HepG2 (cell line): ENCODE results near the gene ACADVL. TPM values are rescaled to one million over a fixed set of nuclear protein-coding genes. Genes with fewer than 3 reads are reported as not detected.
A peak's percentile ranks its signal among the peaks of the same experiment; 100 is the strongest.

Experiments
- ATF7 ChIP-seq, 2 experiments: fragments of 450-650 bp in 1 of 2; sonication (generic) in 1 of 2; formaldehyde crosslinking in 1 of 2; IDR thresholded peaks; 2 replicates each; pipeline versions ENCODE4 v1.4.0 to v1.6.1; 2016 to 2020; ENCODE audit warnings: antibody characterized with exemption in 1 of 2, mild to moderate bottlenecking in 1 of 2, missing genetic modification reagents in 1 of 2
- BRCA1 ChIP-seq: sonication (generic); formaldehyde crosslinking; IDR thresholded peaks from 2 replicates; pipeline ENCODE4 v1.4.0; 2020; ENCODE audit warnings: missing genetic modification reagents
- CBX1 ChIP-seq: IDR thresholded peaks from one replicate; pipeline ENCODE4 v1.6.1; 2016; ENCODE audit warnings: antibody characterized with exemption, low read depth
- CEBPZ ChIP-seq: IDR thresholded peaks from 2 replicates; pipeline ENCODE4 v1.6.1; 2012; ENCODE audit warnings: low read length, improper control_type of control experiment
- CHD4 ChIP-seq: fragments of 200-600 bp; sonication (generic); IDR thresholded peaks from 2 replicates; pipeline ENCODE4 v1.7.0; 2017; ENCODE audit warnings: mild to moderate bottlenecking, low read length, borderline replicate concordance
- FOXK1 ChIP-seq: sonication (generic); formaldehyde crosslinking; IDR thresholded peaks from 2 replicates; pipeline ENCODE4 v1.4.0; 2020; ENCODE audit warnings: low read depth, missing genetic modification reagents, borderline replicate concordance
- FOXM1 ChIP-seq: sonication (generic); formaldehyde crosslinking; IDR thresholded peaks from 2 replicates; pipeline ENCODE4 v1.5.0; 2020; ENCODE audit warnings: missing genetic modification reagents
- FOXP4 ChIP-seq: sonication (generic); formaldehyde crosslinking; IDR thresholded peaks from 2 replicates; pipeline ENCODE4 v1.4.0; 2020; ENCODE audit warnings: missing genetic modification reagents
- HMG20B ChIP-seq: conservative IDR thresholded peaks from 2 replicates; pipeline ENCODE4 v1.6.1; 2016; ENCODE audit warnings: missing genetic modification reagents, missing compliant biosample characterization
- KMT2B ChIP-seq: IDR thresholded peaks from 2 replicates; pipeline ENCODE4 v1.6.1; 2016; ENCODE audit warnings: missing genetic modification reagents, missing compliant biosample characterization
- MBNL3 ChIP-seq: fragments of 250-450 bp; sonication (Bioruptor Pico); conservative IDR thresholded peaks from 2 replicates; pipeline ENCODE4 v1.8.0; 2022; ENCODE audit warnings: mild to moderate bottlenecking, inconsistent platforms
- MLXIP ChIP-seq: sonication (generic); formaldehyde crosslinking; IDR thresholded peaks from 2 replicates; pipeline ENCODE4 v1.9.0; 2021; ENCODE audit warnings: missing genetic modification reagents, borderline replicate concordance
- SMAD3 ChIP-seq: sonication (generic); formaldehyde crosslinking; IDR thresholded peaks from 2 replicates; pipeline ENCODE4 v1.4.0; 2020; ENCODE audit warnings: missing genetic modification reagents
- SSRP1 ChIP-seq: IDR thresholded peaks from 2 replicates; pipeline ENCODE4 v1.6.1; 2016; ENCODE audit warnings: control low read depth
- TCF7 ChIP-seq: sonication (generic); IDR thresholded peaks from 2 replicates; pipeline ENCODE4 v1.6.1; 2016; ENCODE audit warnings: antibody characterized with exemption, low read depth
- ZNF260 ChIP-seq: sonication (generic); formaldehyde crosslinking; IDR thresholded peaks from 2 replicates; pipeline ENCODE4 v1.4.0; 2020; ENCODE audit warnings: missing genetic modification reagents, low read depth, mild to moderate bottlenecking, borderline replicate concordance
- ZNF441 ChIP-seq: sonication (generic); formaldehyde crosslinking; IDR thresholded peaks from 2 replicates; pipeline ENCODE4 v1.7.0; 2021; ENCODE audit warnings: missing genetic modification reagents, borderline replicate concordance
- ZNF543 ChIP-seq: sonication (generic); formaldehyde crosslinking; IDR thresholded peaks from 2 replicates; pipeline ENCODE4 v1.4.0; 2020; ENCODE audit warnings: mild to moderate bottlenecking, missing genetic modification reagents
- ZNF556 ChIP-seq: sonication (generic); formaldehyde crosslinking; IDR thresholded peaks from 2 replicates; pipeline ENCODE4 v1.4.0; 2020; ENCODE audit warnings: mild to moderate bottlenecking, missing genetic modification reagents, borderline replicate concordance
- ZSCAN30 ChIP-seq: sonication (generic); formaldehyde crosslinking; IDR thresholded peaks from 2 replicates; pipeline ENCODE4 v1.5.0; 2020; ENCODE audit warnings: mild to moderate bottlenecking, missing genetic modification reagents
- polyA plus RNA-seq, 8 experiments: library from polyadenylated mRNA; depleted of rRNA in 3 of 8; stranded (reverse) in 7 of 8; unstranded in 1 of 8; fragments of >200 nt; fragmentation: Illumina TruSeq in 4 of 8; extraction: Trizol in 4 of 8; gene quantifications; 2 replicates each; pipeline versions ENCODE4 v1.2.1 to v1.2.3, GENCODE V29; 2011 to 2016; ENCODE audit warnings: low read depth in 4 of 8, missing spikeins in 1 of 8, mixed read lengths in 1 of 8; ENCODE audit not compliant: insufficient read depth in 1 of 8
- total RNA-seq, 5 experiments: library from RNA; depleted of rRNA; stranded (reverse); fragments of >200 nt; fragmentation: Illumina TruSeq; extraction: Trizol; gene quantifications; 2 replicates each; pipeline ENCODE4 v1.2.3, GENCODE V29; 2016; ENCODE audit warnings: low read depth in 1 of 5

ACADVL gene
- total and polyA plus RNA-seq, 2 of the 13 experiments (the other 11 are each of a cell fraction or from before 2014, with no cell fraction given): 219 to 412 TPM

- TF ChIP-seq ATF7 (IDR thresholded peaks at IDR 0.05) (no peak), ATF7 (CRISPR knock-in tag; IDR thresholded peaks at IDR 0.05) (peak; percentile 53; the same call in 1 of the 2 replicates), TCF7 (no peak), SSRP1 (CRISPR knock-in tag) (peak; percentile 98), ZNF441 (CRISPR knock-in tag) (no peak; the same call in 1 of the 2 replicates), BRCA1 (CRISPR knock-in tag) (peak; percentile 76; the same call in 1 of the 2 replicates), KMT2B (CRISPR knock-in tag) (peak; percentile 71), FOXK1 (CRISPR knock-in tag) (peak; percentile 82; the same call in 1 of the 2 replicates), ZNF556 (CRISPR knock-in tag) (peak; percentile 74), ZNF543 (CRISPR knock-in tag) (peak; percentile 75), CEBPZ (no peak), MBNL3 (peak; percentile 90; the same call in 1 of the 2 replicates), CHD4 (no peak), ZNF260 (CRISPR knock-in tag) (no peak), HMG20B (no peak), MLXIP (peak; percentile 79), SMAD3 (CRISPR knock-in tag) (peak; percentile 50; the same call in 1 of the 2 replicates), CBX1 (peak; percentile 99), FOXM1 (0 out of 2 replicates have a peak, but pooled peaks have one; percentile 59), FOXP4 (CRISPR knock-in tag) (peak; percentile 75), ZSCAN30 (CRISPR knock-in tag) (no peak)
Observed at GRCh38 chr17:7234083-7234951, 14.6 kb downstream of the ACADVL start, which contains the start of gene DVL2 (continued).
